ENCODE measurements around the gene TOR1B.

The TOR1B gene

GRCh38 chr9:129801504-129801903, 1.5 kb upstream of the TOR1B start:
- no peaks in the 10 kb centered on the region for H3K36me3 ChIP-seq (ENCODE audit: control insufficient read depth, low read depth, low read length)
- no peaks in the 10 kb centered on the region for H3K4me1 ChIP-seq (ENCODE audit: control insufficient read depth, low read depth, low read length)
- no peaks in the 10 kb centered on the region for H3K27me3 ChIP-seq (ENCODE audit: control insufficient read depth, insufficient read depth, low read length)
- H3K4me3 ChIP-seq (ENCODE audit: low read length): no peak overlapping the region
- H3K9ac ChIP-seq (ENCODE audit: low read length): no peak overlapping the region
- H3K9me3 ChIP-seq (ENCODE audit: control insufficient read depth, low read depth, low read length): no peaks in the 10 kb centered on the region
- no peak overlapping the region for H3K27ac ChIP-seq (ENCODE audit: low read length)

GRCh38 chr9:129803676-129804060, 684 bp downstream of the TOR1B start:
- Histone ChIP-seq H3K27me3 (ENCODE audit: control insufficient read depth, insufficient read depth, low read length) (no peaks in the 10 kb centered on the region), H3K36me3 (ENCODE audit: control insufficient read depth, low read depth, low read length) (peaks cover under 1% of the 10 kb centered on the region), H3K4me1 (ENCODE audit: control insufficient read depth, low read depth, low read length) (no peaks in the 10 kb centered on the region), H3K9ac (ENCODE audit: low read length) (peak overlapping the region; percentile 1), H3K4me3 (ENCODE audit: low read length) (peak overlapping the region; percentile 59), H3K27ac (ENCODE audit: low read length) (no peak overlapping the region), H3K9me3 (ENCODE audit: control insufficient read depth, low read depth, low read length) (no peaks in the 10 kb centered on the region)

GRCh38 chr9:129806061-129806460, 3.1 kb downstream of the TOR1B start:
- no peak overlapping the region for H3K9ac ChIP-seq (ENCODE audit: low read length)
- no peak overlapping the region for H3K27ac ChIP-seq (ENCODE audit: low read length)
- H3K27me3 ChIP-seq (ENCODE audit: control insufficient read depth, insufficient read depth, low read length): no peaks in the 10 kb centered on the region
- H3K36me3 ChIP-seq (ENCODE audit: control insufficient read depth, low read depth, low read length): peaks cover 20% of the 10 kb centered on the region
- H3K4me3 ChIP-seq (ENCODE audit: low read length): no peak overlapping the region
- H3K9me3 ChIP-seq (ENCODE audit: control insufficient read depth, low read depth, low read length): no peaks in the 10 kb centered on the region
- no peaks in the 10 kb centered on the region for H3K4me1 ChIP-seq (ENCODE audit: control insufficient read depth, low read depth, low read length)

GRCh38 chr9:129809346-129809745, 6.4 kb downstream of the TOR1B start:
- Histone ChIP-seq H3K9ac (ENCODE audit: low read length) (no peak overlapping the region), H3K27me3 (ENCODE audit: control insufficient read depth, insufficient read depth, low read length) (no peaks in the 10 kb centered on the region), H3K27ac (ENCODE audit: low read length) (no peak overlapping the region), H3K9me3 (ENCODE audit: control insufficient read depth, low read depth, low read length) (no peaks in the 10 kb centered on the region), H3K4me3 (ENCODE audit: low read length) (no peak overlapping the region), H3K4me1 (ENCODE audit: control insufficient read depth, low read depth, low read length) (no peaks in the 10 kb centered on the region), H3K36me3 (ENCODE audit: control insufficient read depth, low read depth, low read length) (peaks cover 41% of the 10 kb centered on the region)

- Histone ChIP-seq H3K9me3 (ENCODE audit: control insufficient read depth, low read depth, low read length) (no peaks in the 10 kb centered on the region), H3K27me3 (ENCODE audit: control insufficient read depth, insufficient read depth, low read length) (no peaks in the 10 kb centered on the region), H3K36me3 (ENCODE audit: control insufficient read depth, low read depth, low read length) (peaks cover 44% of the 10 kb centered on the region), H3K27ac (ENCODE audit: low read length) (no peak overlapping the region), H3K9ac (ENCODE audit: low read length) (no peak overlapping the region), H3K4me3 (ENCODE audit: low read length) (no peak overlapping the region), H3K4me1 (ENCODE audit: control insufficient read depth, low read depth, low read length) (no peaks in the 10 kb centered on the region)
Measured at GRCh38 chr9:129810116-129810515, 7.1 kb downstream of the TOR1B start.

- Histone ChIP-seq H3K27ac (ENCODE audit: low read length) (no peak overlapping the region), H3K4me3 (ENCODE audit: low read length) (no peak overlapping the region), H3K4me1 (ENCODE audit: control insufficient read depth, low read depth, low read length) (no peaks in the 10 kb centered on the region), H3K9me3 (ENCODE audit: control insufficient read depth, low read depth, low read length) (no peaks in the 10 kb centered on the region), H3K27me3 (ENCODE audit: control insufficient read depth, insufficient read depth, low read length) (no peaks in the 10 kb centered on the region), H3K9ac (ENCODE audit: low read length) (no peak overlapping the region), H3K36me3 (ENCODE audit: control insufficient read depth, low read depth, low read length) (peaks cover 46% of the 10 kb centered on the region)
Measured at GRCh38 chr9:129810788-129811187, 7.8 kb downstream of the TOR1B start.

- Histone ChIP-seq H3K9ac (ENCODE audit: low read length) (no peak overlapping the region), H3K36me3 (ENCODE audit: control insufficient read depth, low read depth, low read length) (peaks cover 55% of the 10 kb centered on the region)
Measured at GRCh38 chr9:129811967-129812363, 9.0 kb downstream of the TOR1B start.

GRCh38 chr9:129812385-129812784, 9.4 kb downstream of the TOR1B start:
- Histone ChIP-seq H3K4me1 (ENCODE audit: control insufficient read depth, low read depth, low read length) (no peaks in the 10 kb centered on the region), H3K4me3 (ENCODE audit: low read length) (no peak overlapping the region), H3K9ac (ENCODE audit: low read length) (no peak overlapping the region), H3K36me3 (ENCODE audit: control insufficient read depth, low read depth, low read length) (peaks cover 58% of the 10 kb centered on the region), H3K9me3 (ENCODE audit: control insufficient read depth, low read depth, low read length) (no peaks in the 10 kb centered on the region), H3K27ac (ENCODE audit: low read length) (no peak overlapping the region), H3K27me3 (ENCODE audit: control insufficient read depth, insufficient read depth, low read length) (no peaks in the 10 kb centered on the region)

More at GRCh38 chr9:129811967-129812363, 9.0 kb downstream of the TOR1B start:
- no peaks in the 10 kb centered on the region for H3K4me1 ChIP-seq (ENCODE audit: control insufficient read depth, low read depth, low read length)
- H3K27ac ChIP-seq (ENCODE audit: low read length): no peak overlapping the region
- no peaks in the 10 kb centered on the region for H3K27me3 ChIP-seq (ENCODE audit: control insufficient read depth, insufficient read depth, low read length)
- no peak overlapping the region for H3K4me3 ChIP-seq (ENCODE audit: low read length)
- H3K9me3 ChIP-seq (ENCODE audit: control insufficient read depth, low read depth, low read length): no peaks in the 10 kb centered on the region

- no peaks in the 10 kb centered on the region for H3K9me3 ChIP-seq (ENCODE audit: control insufficient read depth, low read depth, low read length)
- no peaks in the 10 kb centered on the region for H3K4me1 ChIP-seq (ENCODE audit: control insufficient read depth, low read depth, low read length)
- H3K36me3 ChIP-seq (ENCODE audit: control insufficient read depth, low read depth, low read length): peaks cover 64% of the 10 kb centered on the region
- no peak overlapping the region for H3K9ac ChIP-seq (ENCODE audit: low read length)
- H3K4me3 ChIP-seq (ENCODE audit: low read length): no peak overlapping the region
- no peak overlapping the region for H3K27ac ChIP-seq (ENCODE audit: low read length)
- H3K27me3 ChIP-seq (ENCODE audit: control insufficient read depth, insufficient read depth, low read length): no peaks in the 10 kb centered on the region
Measured at GRCh38 chr9:129813661-129814060, 10.7 kb downstream of the TOR1B start.

- no peaks in the 10 kb centered on the region for H3K27me3 ChIP-seq (ENCODE audit: control insufficient read depth, insufficient read depth, low read length)
- H3K9ac ChIP-seq (ENCODE audit: low read length): no peak overlapping the region
- no peak overlapping the region for H3K4me3 ChIP-seq (ENCODE audit: low read length)
- no peak overlapping the region for H3K27ac ChIP-seq (ENCODE audit: low read length)
- H3K9me3 ChIP-seq (ENCODE audit: control insufficient read depth, low read depth, low read length): no peaks in the 10 kb centered on the region
- no peaks in the 10 kb centered on the region for H3K4me1 ChIP-seq (ENCODE audit: control insufficient read depth, low read depth, low read length)
- H3K36me3 ChIP-seq (ENCODE audit: control insufficient read depth, low read depth, low read length): peaks cover 58% of the 10 kb centered on the region
Measured at GRCh38 chr9:129814432-129815223, 11.6 kb downstream of the TOR1B start.

GRCh38 chr9:129815278-129815677, 12.3 kb downstream of the TOR1B start:
- Histone ChIP-seq H3K9ac (ENCODE audit: low read length) (no peak overlapping the region), H3K36me3 (ENCODE audit: control insufficient read depth, low read depth, low read length) (peaks cover 59% of the 10 kb centered on the region), H3K4me3 (ENCODE audit: low read length) (no peak overlapping the region), H3K27ac (ENCODE audit: low read length) (no peak overlapping the region), H3K27me3 (ENCODE audit: control insufficient read depth, insufficient read depth, low read length) (no peaks in the 10 kb centered on the region), H3K4me1 (ENCODE audit: control insufficient read depth, low read depth, low read length) (no peaks in the 10 kb centered on the region), H3K9me3 (ENCODE audit: control insufficient read depth, low read depth, low read length) (no peaks in the 10 kb centered on the region)

Data from iPS-18a (cell line).